ENCODE measurements around the gene SLC37A4. TPM values are rescaled to one million over a fixed set of nuclear protein-coding genes. Genes with fewer than 3 reads are reported as not detected.
"Not testable (repeated sequence)": the region's sequence is repeated elsewhere in the genome, so short reads cannot be mapped to it uniquely, and the experiment has no call there.

Gene SLC37A4
- total RNA-seq, 1 donor from 2014 or later = 16.4 TPM

- intact Hi-C loops (cut with micrococcal nuclease) = no loop called here
Measured at GRCh38 chr11:119044708-119045107, 14.0 kb upstream of the SLC37A4 start.

GRCh38 chr11:119042927-119043326, 12.2 kb upstream of the SLC37A4 start:
- intact Hi-C loops (cut with micrococcal nuclease) = no loop called here

GRCh38 chr11:119041821-119042514, 11.3 kb upstream of the SLC37A4 start:
- intact Hi-C loops (cut with micrococcal nuclease) = no loop called here

GRCh38 chr11:119039471-119039870, 8.8 kb upstream of the SLC37A4 start:
- intact Hi-C loops (cut with micrococcal nuclease) = not testable (repeated sequence)

GRCh38 chr11:119038884-119039283, 8.2 kb upstream of the SLC37A4 start:
- intact Hi-C loops (cut with micrococcal nuclease) = no loop called here

- intact Hi-C loops (cut with micrococcal nuclease) = no loop called here
Measured at GRCh38 chr11:119034813-119035212, 4.1 kb upstream of the SLC37A4 start.

- intact Hi-C loops (cut with micrococcal nuclease) = not testable (repeated sequence)
Measured at GRCh38 chr11:119033421-119033820, 2.7 kb upstream of the SLC37A4 start.

- intact Hi-C loops (cut with micrococcal nuclease) = loop anchor here (1.0 to 2.0 kb wide), 4 partner anchors 53 to 343 kb away; no protein-coding TSS in a partner anchor
Measured at GRCh38 chr11:119031912-119032280, 1.2 kb upstream of the SLC37A4 start.

- intact Hi-C loops (cut with micrococcal nuclease) = loop anchor here (1.0 to 2.0 kb wide), 12 partner anchors 12 to 1215 kb away; partner anchors contain the start of genes CENATAC, DDX6, DPAGT1 and HINFP
Measured at GRCh38 chr11:119030029-119030328, 698 bp downstream of the SLC37A4 start.

GRCh38 chr11:119029340-119030028, 1.2 kb downstream of the SLC37A4 start:
- intact Hi-C loops (cut with micrococcal nuclease) = loop anchor here (1.0 to 2.0 kb wide), 12 partner anchors 11 to 1214 kb away; partner anchors contain the start of genes CENATAC, DDX6, DPAGT1 and HINFP

GRCh38 chr11:119029069-119029339, 1.7 kb downstream of the SLC37A4 start:
- intact Hi-C loops (cut with micrococcal nuclease) = no loop called here

GRCh38 chr11:119028346-119029068, 2.2 kb downstream of the SLC37A4 start:
- intact Hi-C loops (cut with micrococcal nuclease) = no loop called here

GRCh38 chr11:119027561-119028345, 2.9 kb downstream of the SLC37A4 start:
- intact Hi-C loops (cut with micrococcal nuclease) = no loop called here

- intact Hi-C loops (cut with micrococcal nuclease) = no loop called here
Measured at GRCh38 chr11:119026970-119027369, 3.7 kb downstream of the SLC37A4 start.

- intact Hi-C loops (cut with micrococcal nuclease) = no loop called here
Measured at GRCh38 chr11:119025978-119026766, 4.5 kb downstream of the SLC37A4 start.

- intact Hi-C loops (cut with micrococcal nuclease) = no loop called here
Measured at GRCh38 chr11:119025541-119025940, 5.1 kb downstream of the SLC37A4 start.

GRCh38 chr11:119025099-119025473, 5.6 kb downstream of the SLC37A4 start:
- intact Hi-C loops (cut with micrococcal nuclease) = no loop called here

GRCh38 chr11:119024430-119025098, 6.1 kb downstream of the SLC37A4 start:
- intact Hi-C loops (cut with micrococcal nuclease) = no loop called here

GRCh38 chr11:119023741-119024140, 6.9 kb downstream of the SLC37A4 start:
- intact Hi-C loops (cut with micrococcal nuclease) = no loop called here

GRCh38 chr11:119021631-119022030, 9.0 kb downstream of the SLC37A4 start:
- intact Hi-C loops (cut with micrococcal nuclease) = no loop called here
